Right ventricle myocardium superior (tissue), 1 donor: ENCODE data around the gene XIRP1. TPM values are rescaled to one million over a fixed set of nuclear protein-coding genes. Genes with fewer than 3 reads are reported as not detected.
"Not testable (repeated sequence)": the region's sequence is repeated elsewhere in the genome, so short reads cannot be mapped to it uniquely, and the experiment has no call there.

Experiments
- ATAC-seq: fragments of 200-7000 bp; cut with Tn5 transposase; one replicate; pipeline ENCODE4 v1.9.1; 2020; ENCODE audit warnings: mild to moderate bottlenecking; ENCODE audit not compliant: poor library complexity
- DNase-seq: peaks from one replicate; pipeline ENCODE4 v3.0.0-alpha.2; 2020
- intact Hi-C: fragments of 100-400 bp; cut with DNase I; formaldehyde crosslinking; loops from one replicate; pipeline ENCODE4 v1.11.2; 2022
- long read RNA-seq: library from polyadenylated mRNA; unstranded; transcript quantifications from one replicate; pipeline ENCODE4 v2.0.0, GENCODE V29; 2021
- total RNA-seq: library from RNA; stranded (reverse); fragmentation: NEBNext Ultra II Directional; extraction: Animal tissue kit (Norgen Biotek cat#: 25700); gene quantifications from one replicate; pipeline ENCODE4 v1.2.1, GENCODE V29; 2021
- donor health status: DM: no; HTN: yes; CAD: no; lungs with severe emphysema.

Gene XIRP1, protein sequence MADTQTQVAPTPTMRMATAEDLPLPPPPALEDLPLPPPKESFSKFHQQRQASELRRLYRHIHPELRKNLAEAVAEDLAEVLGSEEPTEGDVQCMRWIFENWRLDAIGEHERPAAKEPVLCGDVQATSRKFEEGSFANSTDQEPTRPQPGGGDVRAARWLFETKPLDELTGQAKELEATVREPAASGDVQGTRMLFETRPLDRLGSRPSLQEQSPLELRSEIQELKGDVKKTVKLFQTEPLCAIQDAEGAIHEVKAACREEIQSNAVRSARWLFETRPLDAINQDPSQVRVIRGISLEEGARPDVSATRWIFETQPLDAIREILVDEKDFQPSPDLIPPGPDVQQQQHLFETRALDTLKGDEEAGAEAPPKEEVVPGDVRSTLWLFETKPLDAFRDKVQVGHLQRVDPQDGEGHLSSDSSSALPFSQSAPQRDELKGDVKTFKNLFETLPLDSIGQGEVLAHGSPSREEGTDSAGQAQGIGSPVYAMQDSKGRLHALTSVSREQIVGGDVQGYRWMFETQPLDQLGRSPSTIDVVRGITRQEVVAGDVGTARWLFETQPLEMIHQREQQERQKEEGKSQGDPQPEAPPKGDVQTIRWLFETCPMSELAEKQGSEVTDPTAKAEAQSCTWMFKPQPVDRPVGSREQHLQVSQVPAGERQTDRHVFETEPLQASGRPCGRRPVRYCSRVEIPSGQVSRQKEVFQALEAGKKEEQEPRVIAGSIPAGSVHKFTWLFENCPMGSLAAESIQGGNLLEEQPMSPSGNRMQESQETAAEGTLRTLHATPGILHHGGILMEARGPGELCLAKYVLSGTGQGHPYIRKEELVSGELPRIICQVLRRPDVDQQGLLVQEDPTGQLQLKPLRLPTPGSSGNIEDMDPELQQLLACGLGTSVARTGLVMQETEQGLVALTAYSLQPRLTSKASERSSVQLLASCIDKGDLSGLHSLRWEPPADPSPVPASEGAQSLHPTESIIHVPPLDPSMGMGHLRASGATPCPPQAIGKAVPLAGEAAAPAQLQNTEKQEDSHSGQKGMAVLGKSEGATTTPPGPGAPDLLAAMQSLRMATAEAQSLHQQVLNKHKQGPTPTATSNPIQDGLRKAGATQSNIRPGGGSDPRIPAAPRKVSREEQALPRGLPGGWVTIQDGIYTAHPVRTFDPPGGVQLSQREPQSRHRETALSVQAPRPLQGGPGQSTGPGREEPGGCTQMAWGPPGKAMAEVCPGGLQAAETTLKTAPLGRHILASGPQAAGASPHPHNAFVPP (N-terminal part only)
- 249 TPM for total RNA-seq
- long read RNA-seq, full-length matches to known transcripts = 28 of 384 reads
- long read RNA-seq, partial matches to known transcripts = 100 of 384 reads
- long read RNA-seq, other reads (novel, unspliced or antisense) = 256 of 384 reads

DNA sequence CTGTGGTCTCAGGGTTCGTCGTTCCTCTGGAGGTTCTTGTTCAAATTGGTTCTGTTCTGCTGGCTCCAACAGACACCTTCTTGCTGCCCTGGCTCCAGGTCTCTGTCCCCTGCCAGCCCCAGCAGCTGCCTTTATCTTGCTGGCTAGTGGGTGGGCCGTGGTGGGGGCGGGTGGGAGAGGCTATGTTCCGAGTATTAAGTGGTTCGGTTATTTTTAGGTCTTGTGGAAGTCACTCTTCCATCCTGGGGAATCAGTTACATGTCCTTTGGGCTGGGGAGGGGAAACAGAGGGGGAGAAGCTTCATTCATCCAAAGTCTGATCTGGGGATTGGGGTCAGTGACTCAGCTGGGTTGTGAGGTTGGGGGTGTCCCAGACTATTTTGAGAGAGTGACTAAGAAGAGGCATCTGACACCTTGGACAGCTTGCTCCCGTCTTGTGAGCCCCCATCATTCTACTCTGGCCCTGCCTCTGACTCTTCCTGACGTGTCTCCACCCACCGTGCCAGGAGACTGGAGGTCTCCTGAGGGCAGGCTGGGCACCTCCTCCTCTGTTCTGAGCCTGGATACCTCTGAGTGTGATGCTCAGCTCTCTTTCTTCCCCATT is at the start of gene XIRP1:
TSS of gene XIRP1 (minus strand) at position 106 of the 603 bp plus-strand sequence. CDS start 3,150 bp downstream, outside the sequence.
- ATAC-seq (peak; percentile 70), DNase-seq (no peak)
- intact Hi-C loops = loop anchor here (5.0 kb wide), 1 partner anchor 95 kb away; no protein-coding TSS in a partner anchor

DNA sequence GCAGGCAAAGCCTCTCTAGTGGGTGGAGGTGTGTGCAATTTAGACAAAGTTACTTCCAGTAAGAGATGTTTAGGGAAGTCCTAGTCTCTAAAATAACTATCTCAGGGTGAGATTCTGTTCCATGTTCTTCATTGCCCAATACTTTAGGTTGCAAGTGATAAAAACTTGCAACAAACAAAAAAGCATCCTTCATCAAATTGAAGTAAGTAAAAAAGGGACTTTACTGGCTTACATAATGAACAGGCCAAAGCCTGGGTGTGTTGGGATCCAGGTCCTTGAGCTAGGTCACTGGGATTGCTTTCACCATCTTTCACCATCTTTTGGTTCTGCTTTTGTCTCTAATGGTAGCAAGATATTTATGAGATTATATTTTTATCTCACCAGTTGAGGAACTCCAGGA is 49.2 kb upstream of the XIRP1 start:
- intact Hi-C loops = no loop called here
- ATAC-seq (no peak), DNase-seq (no peak)

DNA sequence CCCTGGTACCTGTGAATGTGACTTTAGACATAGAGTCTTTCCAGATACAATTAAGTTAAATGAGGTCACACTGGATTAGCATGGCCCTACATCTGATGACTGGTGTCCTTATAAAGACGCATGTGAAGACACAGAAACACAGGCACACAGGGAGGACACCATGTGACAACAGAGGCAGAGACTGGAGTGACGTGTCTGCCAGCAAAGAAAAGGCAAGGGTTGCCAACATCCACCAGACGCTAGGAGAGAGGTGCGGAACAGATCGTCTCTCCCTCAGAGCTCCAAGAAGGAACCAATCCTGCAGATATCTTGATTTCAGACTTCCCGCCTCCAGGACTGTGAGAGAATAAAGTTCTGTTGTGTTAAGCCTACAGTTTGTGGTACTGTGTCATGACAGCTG is 44.6 kb upstream of the XIRP1 start:
- no peak for DNase-seq
- ATAC-seq = peak; percentile 53
- intact Hi-C loops = no loop called here

DNA sequence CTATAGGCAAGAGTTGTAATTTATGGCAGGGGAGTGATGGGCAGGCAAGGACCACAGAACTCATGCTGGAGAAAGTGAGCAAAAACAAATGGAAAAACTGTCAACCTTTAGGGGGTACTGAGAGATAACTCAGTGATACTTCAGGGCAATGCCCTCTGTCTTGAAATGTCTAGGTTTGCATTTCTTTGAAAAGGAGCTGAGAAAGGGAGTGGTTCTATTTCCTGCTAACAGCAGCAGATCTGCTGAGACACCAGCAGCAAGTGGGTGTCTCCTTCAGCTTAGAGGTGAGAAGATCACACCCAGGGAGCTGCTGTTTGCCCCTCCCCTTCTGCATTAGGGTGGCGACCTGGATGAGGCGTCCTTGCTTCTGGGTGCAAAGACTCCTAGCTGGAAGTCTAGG is 42.3 kb upstream of the XIRP1 start:
- ATAC-seq (no peak), DNase-seq (no peak)
- intact Hi-C loops = no loop called here

DNA sequence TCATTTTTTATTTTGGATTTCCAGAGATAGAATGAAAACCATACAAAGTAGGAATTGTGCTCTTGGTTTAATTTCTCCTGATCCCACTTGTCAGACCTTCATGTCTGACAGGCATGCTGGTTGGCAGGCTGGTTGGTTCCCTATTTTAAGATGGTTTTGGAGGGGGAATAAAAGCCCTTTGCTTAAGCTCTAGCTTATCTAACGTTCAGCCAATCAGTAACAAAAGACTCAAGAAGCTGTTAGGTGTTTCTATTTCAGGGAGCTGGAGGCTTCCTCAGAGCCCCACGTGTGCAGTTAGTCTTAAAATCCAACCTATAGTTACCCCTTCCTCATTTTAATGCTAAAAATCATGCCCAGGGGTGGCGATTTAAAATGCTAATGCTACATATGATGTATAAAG is 40.5 kb upstream of the XIRP1 start:
- DNase-seq (no peak), ATAC-seq (peak; percentile 86)
- intact Hi-C loops = no loop called here

DNA sequence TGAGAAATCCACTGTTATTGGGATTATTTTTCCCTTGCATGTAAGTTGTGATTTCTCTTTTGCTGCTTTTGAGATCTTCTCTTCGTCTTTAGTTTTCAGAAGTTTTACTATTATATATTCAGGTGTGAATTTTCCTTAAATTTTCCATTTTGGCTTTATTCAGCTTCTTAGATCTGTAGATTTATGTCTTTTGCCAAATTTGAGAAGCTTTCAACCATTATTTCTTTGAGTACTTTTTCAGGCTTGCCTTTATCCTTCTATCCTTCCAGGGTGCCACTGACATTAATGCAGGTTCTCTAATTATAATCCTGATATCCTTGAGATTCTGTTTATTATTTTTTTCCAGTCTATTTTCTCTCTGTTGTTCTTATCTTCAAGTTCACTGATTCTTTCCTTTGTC is 38.1 kb upstream of the XIRP1 start:
- ATAC-seq (no peak), DNase-seq (no peak)
- intact Hi-C loops = no loop called here

DNA sequence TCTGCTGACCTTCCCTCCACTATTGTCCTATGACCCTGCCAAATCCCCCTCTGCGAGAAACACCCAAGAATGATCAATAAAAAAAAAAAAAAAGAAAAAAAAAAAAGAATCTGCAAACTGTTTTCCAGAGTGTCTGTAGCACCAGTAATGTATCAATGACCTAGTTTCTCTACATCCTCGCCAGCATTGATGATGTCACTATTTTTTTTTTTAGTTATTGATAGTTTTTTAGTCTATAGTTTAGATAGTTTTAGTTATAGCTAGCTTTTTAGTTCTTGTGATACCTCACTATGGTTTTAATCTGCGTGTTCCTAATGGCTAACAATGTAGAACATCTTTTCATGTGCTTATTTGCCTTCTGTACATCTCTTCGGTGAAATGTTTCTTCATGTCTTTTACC is 36.1 kb upstream of the XIRP1 start:
- intact Hi-C loops = no loop called here
- ATAC-seq (no peak), DNase-seq (no peak)

DNA sequence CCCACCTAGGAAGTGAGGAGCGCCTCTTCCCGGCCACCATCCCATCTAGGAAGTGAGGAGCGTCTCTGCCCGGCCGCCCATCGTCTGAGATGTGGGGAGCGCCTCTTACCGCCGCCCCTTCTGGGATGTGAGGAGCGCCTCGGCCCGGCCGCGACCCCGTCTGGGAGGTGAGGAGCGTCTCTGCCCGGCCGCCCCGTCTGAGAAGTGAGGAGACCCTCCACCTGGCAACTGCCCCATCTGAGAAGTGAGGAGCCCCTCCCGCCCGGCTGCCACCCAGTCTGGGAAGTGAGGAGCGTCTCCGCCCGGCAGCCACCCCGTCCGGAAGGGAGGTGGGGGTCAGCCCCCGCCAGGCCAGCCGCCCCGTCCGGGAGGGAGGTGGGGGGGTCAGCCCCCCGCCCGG is 35.2 kb upstream of the XIRP1 start:
- ATAC-seq, intact Hi-C loops, DNase-seq: not testable (repeated sequence)

DNA sequence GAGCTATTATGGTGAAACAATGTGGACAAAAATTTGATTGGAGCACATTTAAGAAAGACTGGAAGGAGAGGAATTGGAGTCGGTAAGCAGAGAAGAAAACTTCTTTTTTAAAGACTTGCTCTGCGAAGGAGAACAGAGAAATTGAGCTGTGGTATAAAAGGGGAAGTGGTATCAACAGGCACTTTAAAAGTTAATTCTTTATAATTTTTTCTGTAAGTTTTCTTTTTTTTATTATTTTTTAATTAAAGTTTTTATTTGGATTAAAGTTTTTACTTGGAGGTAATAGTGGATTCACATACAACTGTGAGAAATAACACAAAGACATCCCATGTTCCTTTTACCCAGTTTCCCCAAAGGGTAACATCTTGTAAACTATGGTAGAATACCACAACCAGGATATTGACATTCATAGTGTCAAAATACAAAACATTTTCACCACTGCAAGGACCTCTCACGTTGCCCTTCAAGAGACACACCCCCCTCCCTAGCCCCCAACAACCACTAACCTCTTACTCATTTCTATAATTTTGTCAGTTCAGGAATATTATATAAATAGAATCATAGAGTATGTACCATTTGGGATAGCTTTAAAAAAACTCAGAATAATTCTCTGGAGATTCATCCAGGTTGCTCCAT is 33.8 kb upstream of the XIRP1 start:
- DNase-seq (no peak), ATAC-seq (no peak)
- intact Hi-C loops = no loop called here

DNA sequence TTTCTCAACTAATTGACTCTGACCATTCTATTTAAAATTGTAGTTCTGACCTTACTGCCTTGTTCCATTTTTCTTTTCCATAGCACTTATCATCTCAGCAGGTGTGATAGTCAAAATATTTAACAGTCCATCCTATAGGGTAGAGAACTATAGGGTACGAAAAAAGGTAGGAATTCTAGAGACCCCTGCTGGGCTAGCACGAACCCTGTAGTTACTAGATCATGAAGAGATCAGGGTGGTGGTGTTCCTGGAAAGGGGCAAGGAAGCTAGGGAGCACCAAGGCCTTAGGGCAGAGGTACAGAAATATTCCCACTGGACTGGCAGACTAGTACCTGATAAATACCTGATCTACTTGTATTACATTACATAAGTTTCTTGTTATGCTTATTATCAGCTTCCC is 31.9 kb upstream of the XIRP1 start:
- intact Hi-C loops = no loop called here
- no peak for DNase-seq
- no peak for ATAC-seq

DNA sequence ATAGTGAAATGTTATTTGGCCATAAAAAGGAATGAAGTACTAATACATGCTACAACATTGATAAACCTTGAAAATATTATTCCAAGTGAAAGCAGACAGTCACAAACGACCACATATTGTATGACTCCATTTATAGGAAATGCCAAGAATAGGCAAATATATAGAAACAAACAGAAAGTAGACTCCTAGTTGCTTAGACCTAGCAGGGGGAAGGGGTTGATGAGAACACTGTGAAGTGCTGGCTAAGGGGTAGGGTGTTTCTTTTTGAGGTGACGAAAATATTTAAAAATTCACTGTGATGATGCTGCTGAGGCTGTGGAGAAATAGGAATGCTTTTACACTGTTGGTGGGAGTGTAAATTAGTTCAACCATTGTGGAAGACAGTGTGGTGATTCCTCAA is 30.5 kb upstream of the XIRP1 start:
- intact Hi-C loops = no loop called here
- no peak for ATAC-seq
- no peak for DNase-seq

DNA sequence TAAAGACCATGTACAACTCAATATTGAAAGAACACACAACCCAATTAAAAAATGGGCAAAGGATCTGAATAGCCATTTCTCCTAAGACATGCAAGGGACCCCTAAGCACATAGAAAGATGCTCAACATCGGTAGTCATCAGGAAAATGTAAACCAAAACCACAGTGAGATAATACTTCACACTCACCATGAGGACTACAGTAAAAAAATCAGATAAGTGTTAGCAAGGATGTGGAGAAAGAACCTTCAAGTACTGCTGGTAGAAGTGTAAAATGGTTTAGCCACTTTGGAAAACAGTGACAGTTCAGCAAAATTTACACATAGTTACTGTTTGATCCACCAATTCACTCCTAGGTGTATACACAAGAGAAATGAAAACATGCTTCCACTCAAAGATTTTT is 30.1 kb upstream of the XIRP1 start:
- DNase-seq (no peak), ATAC-seq (no peak)
- intact Hi-C loops = no loop called here

DNA sequence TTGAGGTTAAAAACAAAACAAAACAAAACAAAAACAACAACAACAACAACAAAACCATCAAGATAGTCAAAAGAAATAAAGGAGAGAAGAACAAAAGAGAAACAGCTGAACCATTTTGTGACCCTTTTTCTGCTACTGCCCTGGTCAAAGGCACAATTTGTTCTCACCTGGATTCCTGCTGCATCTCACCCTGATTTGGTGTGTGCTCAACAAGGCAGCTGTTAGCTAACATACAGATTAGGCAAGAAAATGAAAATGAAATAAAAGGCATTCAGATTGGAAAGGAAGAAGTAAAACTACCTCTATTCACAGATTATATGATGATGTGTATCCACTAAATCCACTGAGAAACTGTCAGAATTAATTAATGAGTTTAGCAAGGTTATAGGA is 28.7 kb upstream of the XIRP1 start:
- DNase-seq = no peak
- no peak for ATAC-seq
- intact Hi-C loops = no loop called here

DNA sequence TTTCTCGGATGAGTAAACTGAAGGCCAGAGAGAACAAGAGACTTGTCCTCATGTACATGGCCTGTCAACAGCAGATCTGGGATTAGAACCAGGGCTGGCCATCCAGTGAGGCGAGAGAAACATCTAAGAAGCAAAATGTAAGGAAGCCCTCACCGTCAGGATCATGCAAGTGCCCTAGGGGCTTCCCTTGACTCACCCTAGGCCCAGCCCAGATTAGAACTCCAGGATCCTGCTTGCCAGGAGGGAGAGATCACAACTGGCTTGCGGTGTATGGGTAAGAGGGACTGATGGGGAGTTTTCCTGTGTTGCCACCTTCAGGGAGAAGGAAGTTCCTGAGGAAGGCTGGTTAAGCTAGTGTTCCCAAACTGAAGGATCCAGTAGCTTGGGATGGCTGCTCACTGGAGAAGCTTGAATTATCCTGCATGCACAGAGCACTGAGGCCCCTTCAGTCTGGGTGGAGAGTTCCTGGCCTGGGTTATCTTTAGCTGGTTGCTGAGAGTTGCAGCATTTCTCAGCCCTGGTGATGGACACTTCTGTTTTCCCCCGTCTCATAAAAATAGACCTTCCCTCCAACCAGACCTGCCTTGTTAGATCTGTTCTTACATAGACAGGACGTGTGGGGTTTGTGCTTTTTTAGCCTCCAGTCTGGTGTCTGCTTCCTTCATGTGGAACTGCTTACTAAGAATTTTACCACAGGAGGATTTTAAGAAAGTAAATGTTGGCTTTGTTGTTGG is 28.2 kb upstream of the XIRP1 start:
- intact Hi-C loops = no loop called here
- no peak for ATAC-seq
- DNase-seq = no peak

DNA sequence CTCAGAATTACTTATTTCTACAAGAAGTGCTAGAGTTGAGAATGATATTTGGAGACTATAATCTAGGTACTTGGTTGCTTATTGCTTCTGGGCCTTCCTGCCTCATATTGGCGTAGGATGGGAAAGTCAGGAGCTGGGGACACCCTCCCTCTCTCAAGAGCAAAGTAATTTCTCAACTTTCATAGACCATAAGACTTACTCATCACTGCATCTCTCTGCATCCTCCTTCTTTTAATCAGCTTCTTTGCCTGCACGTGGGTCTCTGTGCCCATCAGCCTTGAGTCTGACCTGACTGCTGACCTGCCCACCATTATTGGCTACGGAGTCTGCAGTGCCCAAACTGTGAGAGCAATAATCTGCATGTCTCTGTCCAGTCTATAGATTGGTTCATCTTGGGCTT is 27.3 kb upstream of the XIRP1 start:
- DNase-seq = no peak
- ATAC-seq = no peak
- intact Hi-C loops = no loop called here

DNA sequence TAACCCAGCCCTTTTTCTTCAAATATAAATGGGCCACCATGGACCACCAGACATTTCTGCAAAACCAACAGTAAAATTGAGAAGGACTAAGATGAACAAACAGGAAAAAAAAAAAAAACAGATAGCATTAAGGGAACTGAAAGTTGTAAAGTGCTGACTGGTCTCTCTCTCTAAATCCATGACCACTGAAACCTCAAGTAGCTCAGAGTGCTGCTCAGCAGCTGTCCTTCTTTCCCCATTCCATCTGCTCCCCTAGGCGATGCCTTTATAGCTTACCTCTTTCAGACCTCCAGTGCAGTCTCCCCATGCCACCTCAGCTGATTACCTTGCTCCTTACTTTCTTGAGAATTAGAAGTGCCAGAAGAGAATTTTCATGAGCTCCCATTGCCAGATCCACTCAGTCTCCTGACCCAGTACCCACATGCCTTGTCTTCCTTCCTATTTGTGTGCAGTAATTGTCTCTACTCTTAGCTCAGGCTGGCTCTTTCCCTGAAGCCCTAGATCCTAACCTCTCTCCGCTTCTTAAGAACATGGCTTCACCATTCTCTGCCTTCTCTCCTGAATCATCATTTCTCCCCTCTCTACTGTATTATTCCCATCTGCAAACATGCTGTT is 23.9 kb upstream of the XIRP1 start:
- intact Hi-C loops = no loop called here
- DNase-seq = no peak
- ATAC-seq = peak; percentile 65

DNA sequence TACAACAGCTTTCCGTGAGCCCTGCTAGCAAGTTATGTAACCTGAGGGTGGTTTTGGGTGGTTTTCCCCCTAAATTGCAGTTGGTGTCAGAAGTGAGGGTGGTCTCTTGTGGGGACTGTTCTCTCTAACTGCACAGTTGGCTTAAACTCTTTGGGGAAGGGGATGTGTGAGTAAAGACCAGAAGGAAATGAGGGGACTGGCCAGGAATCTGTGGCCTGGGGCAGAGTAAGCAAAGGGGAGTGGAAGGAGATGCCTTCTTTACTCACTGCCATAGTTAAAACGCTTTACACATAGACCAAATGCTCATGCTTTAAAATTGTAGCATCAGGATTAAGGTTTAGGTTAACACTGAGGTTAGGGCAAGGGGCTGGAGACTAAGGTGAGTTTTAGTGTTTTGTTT is 21.2 kb upstream of the XIRP1 start:
- no peak for ATAC-seq

More for the DNA sequence above, 21.2 kb upstream of the XIRP1 start:
- intact Hi-C loops = no loop called here
- DNase-seq = no peak
